Stimulated activated CD4-positive, alpha-beta T cell treated with anti-CD3 and anti-CD28 coated beads, TNF-alpha, amount 100 ng/mL, for 4 hours (primary cell): ENCODE data around the gene CYP2W1.
"Not testable (repeated sequence)": the region's sequence is repeated elsewhere in the genome, so short reads cannot be mapped to it uniquely, and the experiment has no call there.

Experiments
- DNase-seq, 3 experiments: peaks; one replicate each; pipeline ENCODE4 v3.0.0-alpha.2; 2020; ENCODE audit warnings: low read depth in 3 of 3

CYP2W1 gene

GRCh38 chr7:1028775-1029636, 46.0 kb downstream of the CYP2W1 start:
- peak; percentile 24 to 30 (median 25) for DNase-seq

DNA sequence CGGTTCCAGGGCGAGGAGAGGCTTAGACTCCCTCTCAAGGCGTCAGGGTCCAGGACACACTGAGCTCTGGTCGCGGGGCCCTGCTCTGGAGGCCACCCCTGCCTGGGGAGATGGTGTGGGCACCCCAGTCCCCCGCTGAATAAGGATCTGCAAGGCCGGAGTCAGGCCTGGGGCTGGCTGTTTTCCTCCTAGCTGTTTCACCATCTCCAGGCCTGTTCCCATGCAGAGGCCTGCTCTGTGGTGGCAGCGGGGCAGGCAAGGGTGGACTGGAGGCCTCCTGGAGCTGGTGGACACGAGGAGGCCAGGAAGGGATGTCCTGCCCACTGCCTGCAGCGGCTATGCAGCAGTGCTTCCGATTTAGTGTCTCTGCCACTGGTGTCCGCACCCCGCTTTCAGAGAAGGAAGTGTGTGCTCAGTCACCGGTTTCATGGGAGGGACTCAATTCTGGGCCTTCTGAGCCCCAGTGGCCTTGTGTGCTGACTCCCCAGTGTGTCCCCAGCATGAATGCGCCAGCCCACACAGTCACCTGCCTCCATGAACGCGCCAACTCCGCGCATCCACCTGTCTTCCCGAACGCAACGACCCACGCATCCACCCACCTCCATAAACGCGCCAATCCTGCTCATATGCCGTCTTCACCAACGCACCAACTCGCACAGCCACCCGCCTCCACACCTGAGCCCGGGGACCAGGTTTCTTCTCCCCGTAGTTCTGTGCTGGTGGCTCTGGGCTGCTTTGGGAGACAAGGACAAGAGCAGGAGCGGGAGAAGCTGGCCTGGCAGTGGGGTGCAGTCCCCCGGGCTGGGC, 46.9 kb downstream of the CYP2W1 start:
- DNase-seq: no peak

GRCh38 chr7:1030444-1031070, 47.6 kb downstream of the CYP2W1 start:
- no peak for DNase-seq

GRCh38 chr7:1031716-1032455, 48.9 kb downstream of the CYP2W1 start:
- DNase-seq: no peak

- DNase-seq: no peak
Measured at GRCh38 chr7:1032536-1033181, 49.7 kb downstream of the CYP2W1 start.

- no peak for DNase-seq
Measured at GRCh38 chr7:1033546-1034145, 50.7 kb downstream of the CYP2W1 start.

- not testable (repeated sequence) for DNase-seq
Measured at GRCh38 chr7:1034769-1035168, 51.8 kb downstream of the CYP2W1 start.

GRCh38 chr7:1036164-1036928, 53.4 kb downstream of the CYP2W1 start:
- DNase-seq: not testable (repeated sequence)
